HG02610 (cell line): ENCODE data around the gene SLC22A31.
"Not testable (repeated sequence)": the region's sequence is repeated elsewhere in the genome, so short reads cannot be mapped to it uniquely, and the experiment has no call there.

Experiments
- ATAC-seq: cut with Tn5 transposase; IDR thresholded peaks from one replicate; pipeline ENCODE4 v1.9.1; 2021; ENCODE audit warnings: mild to moderate bottlenecking, moderate library complexity; ENCODE audit not compliant: unreplicated experiment

Gene SLC22A31

DNA sequence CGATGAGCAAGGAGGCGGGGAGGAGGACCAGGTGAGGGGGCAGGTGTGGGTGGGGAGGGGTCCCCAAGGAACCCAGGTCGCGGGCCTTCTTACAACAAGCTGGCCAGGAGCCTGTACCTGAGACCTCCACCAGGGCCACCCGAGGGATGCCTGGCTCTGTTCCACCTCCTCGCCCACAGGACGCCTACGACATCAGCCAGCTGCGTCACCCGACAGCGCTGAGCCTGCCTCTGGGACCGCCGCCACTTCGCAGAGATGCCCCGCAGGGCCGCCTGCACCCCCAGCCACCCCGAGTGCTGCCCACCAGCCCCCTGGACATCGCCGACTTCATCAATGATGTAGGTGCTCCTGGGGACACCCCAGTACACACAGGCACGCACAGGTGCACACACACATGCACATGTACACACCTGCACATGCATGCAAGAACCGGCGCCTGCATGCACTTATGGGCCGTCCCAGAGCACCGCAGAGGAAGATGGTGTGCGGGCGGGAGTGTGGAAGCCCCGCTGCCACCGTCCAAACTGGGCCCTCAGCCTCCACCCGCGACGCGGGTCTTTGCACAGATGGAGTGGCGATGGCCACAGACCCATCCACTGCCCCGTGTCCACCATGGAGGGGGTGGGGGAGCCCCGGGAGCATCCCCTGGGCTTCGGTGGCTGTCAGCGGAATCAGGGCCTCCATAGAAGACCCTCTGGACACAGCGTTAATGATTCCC, 6.6 kb downstream of the SLC22A31 start:
- ATAC-seq, result no peak

DNA sequence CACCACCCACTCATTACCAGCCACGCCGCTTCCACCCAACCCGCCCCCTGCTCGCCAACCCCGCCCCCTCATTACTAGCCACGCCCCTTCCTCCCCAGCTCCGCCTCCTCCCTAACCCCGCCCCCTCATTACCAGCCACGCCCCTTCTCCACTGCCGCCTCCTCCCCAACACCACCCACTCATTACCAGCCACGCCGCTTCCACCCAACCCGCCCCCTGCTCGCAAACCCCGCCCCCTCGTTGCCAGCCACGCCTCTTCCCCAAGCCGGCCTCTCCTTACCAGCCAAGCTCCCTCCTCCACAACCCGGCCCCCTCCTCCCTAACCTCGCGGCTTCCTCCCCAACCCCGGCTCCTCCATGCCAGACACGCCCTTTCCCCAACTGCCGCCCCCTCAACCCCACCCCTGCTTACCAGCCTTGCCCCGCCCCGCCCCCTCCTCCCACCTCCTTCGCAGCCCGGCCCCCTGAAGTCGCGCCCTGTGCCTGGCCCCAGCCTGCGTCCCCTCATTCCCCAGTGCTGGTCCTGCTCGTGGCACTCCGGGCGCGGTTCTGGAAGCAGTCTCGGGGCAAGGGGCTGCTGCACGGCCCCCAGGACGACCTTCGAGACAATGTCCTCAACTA, 7.3 kb downstream of the SLC22A31 start:
- ATAC-seq, result no peak

DNA sequence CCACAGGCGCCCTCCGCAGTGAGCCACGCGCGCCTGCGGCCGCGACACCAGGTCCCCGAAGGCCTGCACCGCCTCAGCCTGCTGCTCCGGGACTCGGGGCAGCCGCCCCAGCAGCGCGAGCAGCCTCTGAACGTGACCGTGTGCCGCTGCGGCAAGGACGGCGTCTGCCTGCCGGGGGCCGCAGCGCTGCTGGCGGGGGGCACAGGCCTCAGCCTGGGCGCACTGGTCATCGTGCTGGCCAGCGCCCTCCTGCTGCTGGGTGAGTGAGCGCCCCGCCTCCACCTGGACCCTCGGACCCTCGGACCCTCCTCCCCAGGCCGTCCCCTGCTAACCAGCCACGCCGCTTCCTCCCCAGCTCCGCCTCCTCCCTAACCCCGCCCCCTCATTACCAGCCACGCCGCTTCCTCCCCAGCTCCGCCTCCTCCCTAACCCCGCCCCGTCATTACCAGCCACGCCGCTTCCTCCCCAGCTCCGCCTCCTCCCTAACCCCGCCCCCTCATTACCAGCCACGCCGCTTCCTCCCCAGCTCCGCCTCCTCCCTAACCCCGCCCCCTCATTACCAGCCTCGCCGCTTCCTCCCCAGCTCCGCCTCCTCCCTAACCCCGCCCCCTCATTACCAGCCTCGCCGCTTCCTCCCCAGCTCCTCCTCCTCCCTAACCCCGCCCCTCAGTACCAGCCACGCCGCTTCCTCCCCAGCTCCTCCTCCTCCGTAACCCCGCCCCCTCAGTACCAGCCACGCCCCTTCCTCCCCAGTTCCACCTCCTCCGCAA, 8.0 kb downstream of the SLC22A31 start:
- ATAC-seq, result not testable (repeated sequence)

GRCh38 chr16:89191901-89192185, 8.5 kb downstream of the SLC22A31 start:
- ATAC-seq, result no peak

- no peak for ATAC-seq
Measured at GRCh38 chr16:89191033-89191900, 9.1 kb downstream of the SLC22A31 start.

DNA sequence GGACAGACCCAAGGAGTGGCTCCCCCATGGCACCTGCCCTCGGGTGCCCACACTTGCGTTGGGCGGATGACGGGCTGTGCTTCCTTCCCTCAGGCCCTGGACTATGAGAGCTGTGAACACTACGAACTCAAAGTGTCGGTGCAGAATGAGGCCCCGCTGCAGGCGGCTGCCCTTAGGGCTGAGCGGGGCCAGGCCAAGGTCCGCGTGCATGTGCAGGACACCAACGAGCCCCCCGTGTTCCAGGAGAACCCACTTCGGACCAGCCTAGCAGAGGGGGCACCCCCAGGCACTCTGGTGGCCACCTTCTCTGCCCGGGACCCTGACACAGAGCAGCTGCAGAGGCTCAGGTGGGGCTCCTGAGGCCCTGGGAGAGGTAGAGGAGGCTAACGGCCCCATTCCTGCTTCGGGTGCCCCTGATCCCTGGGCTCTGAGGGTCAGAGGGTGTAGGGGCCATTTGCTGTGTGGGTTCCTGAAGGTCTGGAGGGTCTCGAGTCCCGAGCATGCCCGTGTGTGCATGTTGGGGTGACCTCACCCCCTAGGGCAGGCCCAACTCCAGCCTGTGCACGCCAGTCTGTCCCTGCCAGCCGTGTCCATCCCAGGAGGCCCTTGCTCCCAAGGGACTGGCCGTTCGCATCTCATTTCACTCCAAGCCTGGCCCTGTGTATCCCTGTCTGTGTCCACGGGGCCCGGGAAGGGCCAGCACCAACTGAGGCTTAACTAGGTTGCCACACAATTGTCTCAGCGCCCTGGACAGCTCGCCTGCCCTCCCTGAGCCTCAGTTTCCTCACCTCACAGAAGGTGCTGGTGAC, 10.0 kb downstream of the SLC22A31 start:
- ATAC-seq, result no peak

DNA sequence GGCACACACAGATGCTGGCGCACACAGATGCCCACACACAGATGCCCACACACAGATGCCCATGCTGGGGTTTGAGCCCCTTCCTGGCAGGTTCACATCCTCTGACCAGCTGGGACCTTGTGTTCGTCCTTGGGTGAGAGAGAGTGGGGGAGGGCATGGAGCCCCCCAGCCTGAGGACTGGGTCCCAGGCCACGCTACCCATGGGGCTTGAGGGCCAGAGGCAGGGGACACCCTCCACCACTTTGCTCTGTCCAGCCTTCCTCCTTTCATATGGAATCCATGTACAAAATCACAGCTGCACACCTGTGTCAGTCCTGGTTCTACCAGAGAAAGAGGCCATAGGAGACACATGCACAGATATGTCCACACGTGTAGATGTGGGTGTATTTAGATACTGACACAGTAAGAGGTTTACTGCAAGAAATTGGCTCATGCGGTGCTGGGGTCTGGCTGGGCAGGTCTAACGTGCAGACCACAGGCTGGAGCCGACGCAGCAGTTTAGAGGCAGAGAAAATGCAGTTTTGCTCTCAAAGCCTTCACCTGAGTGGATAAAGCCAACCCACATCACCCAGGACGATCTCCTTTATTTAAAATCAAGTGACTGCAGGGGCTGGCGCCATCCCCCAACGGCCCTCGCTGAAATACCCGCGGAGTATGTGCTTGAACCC, 10.8 kb downstream of the SLC22A31 start:
- no peak for ATAC-seq

DNA sequence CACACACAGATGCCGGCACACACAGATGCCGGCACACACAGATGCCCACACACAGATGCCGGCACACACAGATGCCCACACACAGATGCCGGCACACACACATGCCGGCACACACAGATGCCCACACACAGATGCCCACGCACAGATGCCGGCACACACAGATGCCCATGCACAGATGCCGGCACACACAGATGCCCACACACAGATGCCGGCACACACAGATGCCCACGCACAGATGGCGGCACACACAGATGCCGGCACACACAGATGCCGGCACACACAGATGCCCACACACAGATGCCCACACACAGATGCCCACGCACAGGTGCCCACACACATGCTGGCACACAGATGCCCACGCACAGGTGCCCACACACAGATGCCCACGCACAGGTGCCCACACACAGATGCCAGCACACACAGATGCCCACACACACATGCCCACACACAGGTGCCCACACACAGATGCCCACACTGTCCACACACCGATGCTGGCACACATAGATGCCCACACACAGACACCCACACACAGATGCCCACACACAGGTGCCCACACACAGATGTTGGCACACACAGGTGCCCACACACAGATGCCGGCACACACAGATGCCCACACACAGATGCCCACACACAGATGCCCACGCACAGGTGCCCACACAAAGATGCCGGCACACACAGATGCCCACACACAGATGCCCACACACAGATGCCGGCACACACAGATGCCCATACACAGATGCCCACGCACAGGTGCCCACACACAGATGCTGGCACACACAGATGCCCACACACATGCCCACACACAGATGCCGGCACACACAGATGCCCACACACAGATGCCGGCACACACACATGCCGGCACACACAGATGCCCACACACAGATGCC, 11.6 kb downstream of the SLC22A31 start:
- not testable (repeated sequence) for ATAC-seq

DNA sequence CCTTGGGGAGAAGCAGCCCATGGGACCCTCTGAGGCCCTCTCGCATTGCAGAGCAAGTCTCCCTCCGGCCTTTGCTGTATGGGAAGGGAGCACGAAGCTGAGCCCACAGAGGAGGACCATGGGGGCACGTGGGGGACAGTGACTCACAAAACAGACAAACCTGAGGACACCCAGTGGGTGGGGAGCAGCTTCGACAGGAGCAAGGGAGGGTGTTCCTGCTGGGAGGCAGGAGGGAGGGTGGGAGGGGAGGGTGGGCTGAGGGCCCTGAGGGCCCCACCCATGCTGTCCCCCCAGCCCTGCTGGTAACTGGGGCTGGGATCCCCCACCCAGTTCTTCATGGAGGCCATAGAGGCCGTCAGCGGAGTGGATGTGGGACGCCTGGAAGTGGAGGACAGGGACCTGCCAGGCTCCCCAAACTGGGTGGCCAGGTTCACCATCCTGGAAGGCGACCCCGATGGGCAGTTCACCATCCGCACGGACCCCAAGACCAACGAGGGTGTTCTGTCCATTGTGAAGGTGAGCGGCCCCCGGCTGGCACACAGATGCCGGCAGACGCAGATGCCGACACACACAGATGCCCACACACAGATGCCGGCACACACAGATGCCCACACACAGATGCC, 12.5 kb downstream of the SLC22A31 start:
- ATAC-seq, result no peak

DNA sequence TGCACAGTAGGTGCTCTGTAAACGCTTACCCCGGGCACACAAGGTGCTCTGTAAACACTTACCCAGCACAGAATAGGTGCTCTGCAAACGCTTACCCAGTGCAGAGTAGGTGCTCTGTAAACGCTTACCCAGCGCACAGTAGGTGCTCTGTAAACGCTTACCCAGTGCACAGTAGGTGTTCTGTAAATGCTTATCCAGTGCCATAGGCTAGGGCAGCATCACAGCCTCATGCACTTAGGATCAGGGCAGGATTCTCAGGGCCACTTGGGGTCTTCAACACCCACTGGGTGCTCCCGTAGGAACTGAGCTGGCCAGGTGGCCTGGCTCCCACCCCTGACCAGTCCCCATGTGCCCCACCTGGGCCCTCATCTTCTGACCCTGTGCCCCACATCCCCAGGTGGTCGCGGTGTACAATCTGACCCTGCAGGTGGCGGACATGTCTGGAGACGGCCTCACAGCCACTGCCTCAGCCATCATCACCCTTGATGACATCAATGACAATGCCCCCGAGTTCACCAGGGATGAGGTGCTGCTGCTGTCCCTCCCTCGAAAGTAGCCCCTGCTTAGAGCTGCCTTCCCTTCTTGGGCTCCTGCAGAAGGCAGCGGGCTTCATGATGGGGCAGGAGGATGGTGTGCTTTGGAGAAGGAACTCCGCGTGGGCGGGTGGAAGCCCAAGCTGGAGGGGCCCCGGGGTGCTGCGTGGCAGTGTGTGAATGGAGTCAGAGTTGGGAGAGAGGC, 13.1 kb downstream of the SLC22A31 start:
- no peak for ATAC-seq

- not testable (repeated sequence) for ATAC-seq
Measured at GRCh38 chr16:89186593-89187031, 13.7 kb downstream of the SLC22A31 start.

GRCh38 chr16:89185887-89186592, 14.3 kb downstream of the SLC22A31 start:
- ATAC-seq, result not testable (repeated sequence)

GRCh38 chr16:89184933-89185794, 15.2 kb downstream of the SLC22A31 start:
- no peak for ATAC-seq

DNA sequence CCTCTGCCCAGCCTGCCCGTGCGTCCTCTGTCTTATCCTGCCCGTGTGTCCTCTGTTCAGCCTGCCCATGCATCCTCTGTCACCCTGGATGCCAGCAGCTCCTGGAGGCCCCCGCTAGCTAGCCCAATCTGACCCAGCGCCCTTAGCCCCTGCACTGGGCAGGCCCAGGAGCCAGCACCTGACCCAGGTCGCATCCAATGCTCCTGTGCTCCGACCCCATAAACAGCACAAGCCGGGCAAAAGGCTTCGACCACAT, 15.7 kb downstream of the SLC22A31 start:
- ATAC-seq, result no peak

DNA sequence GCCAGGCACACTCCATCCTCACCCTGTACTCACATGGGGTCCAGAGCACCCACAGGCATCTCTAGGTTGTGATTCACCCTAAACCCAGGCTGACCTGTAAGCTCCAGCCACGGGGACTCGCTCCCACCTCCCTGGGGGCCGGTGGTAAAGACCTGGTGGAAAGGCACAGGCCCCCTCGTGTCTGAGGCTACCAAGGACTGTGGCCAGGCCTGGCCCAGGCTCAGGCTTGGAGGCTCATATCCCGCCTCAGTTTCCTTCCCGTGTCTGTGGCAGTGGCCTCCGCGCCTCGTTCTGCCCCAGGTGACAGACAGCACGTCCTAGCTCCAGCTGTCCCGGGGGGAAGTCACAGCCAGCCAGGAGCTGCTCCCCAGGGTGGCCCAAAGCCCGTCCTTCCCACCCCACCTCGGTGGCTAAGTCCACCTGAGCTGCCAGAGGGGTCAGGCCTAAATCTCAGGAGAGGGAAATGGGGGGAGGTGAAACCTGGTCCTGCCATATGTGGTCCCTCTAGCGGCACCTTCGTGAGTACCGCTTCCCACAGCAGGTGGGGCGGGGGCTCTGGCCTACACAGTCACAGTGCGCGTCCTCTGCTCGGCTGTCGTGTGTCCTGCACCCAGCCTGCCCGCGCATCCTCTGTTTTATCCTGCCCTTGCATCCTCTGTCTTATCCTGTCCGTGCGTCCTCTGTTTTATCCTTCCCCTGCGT, 16.2 kb downstream of the SLC22A31 start:
- no peak for ATAC-seq

DNA sequence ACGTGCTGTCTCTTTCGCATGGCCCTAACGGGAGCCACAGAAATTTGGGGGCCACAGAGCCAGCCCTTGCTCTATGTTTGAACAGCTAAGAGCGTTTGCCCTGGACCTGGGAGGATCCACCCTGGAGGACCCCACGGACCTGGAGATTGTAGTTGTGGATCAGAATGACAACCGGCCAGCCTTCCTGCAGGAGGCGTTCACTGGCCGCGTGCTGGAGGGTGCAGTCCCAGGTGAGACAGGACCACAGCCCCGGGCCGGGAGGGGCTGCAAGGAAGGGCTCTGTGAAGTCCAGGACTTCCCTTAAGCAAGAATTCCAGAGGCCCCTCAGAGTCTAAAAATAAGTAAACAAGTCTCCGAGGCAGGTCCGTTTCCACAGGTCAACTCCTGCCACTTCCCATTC, 16.9 kb downstream of the SLC22A31 start:
- no peak for ATAC-seq
